K562 (cell line): ENCODE measurements around the gene DLGAP1. TPM values are rescaled to one million over a fixed set of nuclear protein-coding genes. Genes with fewer than 3 reads are reported as not detected.

Experiments
- ATAC-seq: fragments of 200-7000 bp; cut with Tn5 transposase; 3 replicates; pipeline ENCODE4 v1.9.1; 2020; ENCODE audit warnings: moderate library complexity
- BruUV-seq: library from RNA; stranded (reverse); fragments of 400-500 nt; replicated peaks from 2 replicates; lab custom pipeline; 2021; lab: Mats Ljungman, UMichigan
- CTCF ChIA-PET: fragments of 300-600 bp; formaldehyde crosslinking; extraction: SDS; loops from one replicate; lab custom pipeline; 2021; ENCODE audit warnings: low intra/inter-chr PET ratio; lab: Yijun Ruan, JAX
- POLR2A ChIA-PET: fragments of 300-600, 350-650 bp; sonication (Branson Sonifier 250); formaldehyde crosslinking; extraction: SDS; loops from one replicate; lab custom pipeline; 2021; ENCODE audit warnings: antibody characterized with exemption, inconsistent platforms; lab: Yijun Ruan, JAX
- DNase-seq, 4 experiments: peaks; one replicate each; pipeline versions ENCODE4 v3.0.0 to v3.0.0-alpha.2; 2011 to 2018; ENCODE audit warnings: low spot score in 3 of 4, mixed read lengths in 3 of 4; ENCODE audit errors: extremely low read depth in 1 of 4
- FAIRE-seq: peaks from 2 replicates; lab custom pipeline; 2011; peaks lifted over from hg19 to GRCh38; lab: Jason Lieb, UNC
- H2AFZ ChIP-seq: 2 replicates; pipeline ENCODE4 v1.6.0; 2011; ENCODE audit warnings: low read depth, low read length, control low read depth, inconsistent platforms
- H3K27ac ChIP-seq: fragments of 200-600 bp; 3 replicates; pipeline ENCODE4 v1.8.0; 2011; ENCODE audit warnings: low read depth, mild to moderate bottlenecking, control low read depth, inconsistent platforms, low read length, moderate library complexity, mixed read lengths; ENCODE audit errors: extremely low read depth
- H3K27me3 ChIP-seq, 2 experiments: fragments of 300-600 bp in 1 of 2; 2 replicates in 1 of 2; 3 replicates in 1 of 2; pipeline versions ENCODE4 v1.6.0 to v1.8.0; 2011; ENCODE audit warnings: inconsistent platforms in 2 of 2, low read length in 2 of 2, mild to moderate bottlenecking in 1 of 2, mixed read lengths in 1 of 2, moderate library complexity in 1 of 2; ENCODE audit not compliant: control insufficient read depth in 2 of 2, insufficient read depth in 2 of 2
- H3K36me3 ChIP-seq: fragments of 300-600 bp; 3 replicates; pipeline ENCODE4 v1.8.0; 2011; ENCODE audit warnings: mild to moderate bottlenecking, low read length, inconsistent platforms; ENCODE audit not compliant: control insufficient read depth, insufficient read depth
- H3K4me1 ChIP-seq, 2 experiments: fragments of 200-600 bp in 1 of 2; replicated peaks in 1 of 2; 2 replicates in 1 of 2; 3 replicates in 1 of 2; pipeline versions ENCODE4 v1.5.1 to v1.8.0; 2011; ENCODE audit warnings: inconsistent platforms in 2 of 2, low read length in 2 of 2, mild to moderate bottlenecking in 1 of 2, mixed read lengths in 1 of 2, moderate library complexity in 1 of 2; ENCODE audit not compliant: control insufficient read depth in 2 of 2, insufficient read depth in 2 of 2
- H3K4me2 ChIP-seq: 2 replicates; pipeline ENCODE4 v1.6.1; 2011; ENCODE audit warnings: low read length, control low read depth, inconsistent platforms, mixed read lengths; ENCODE audit not compliant: insufficient read depth
- H3K4me3 ChIP-seq: fragments of 200-600 bp; sonication (generic), shearing (Covaris generic); 2 replicates; pipeline ENCODE4 v1.5.1; 2016; ENCODE audit warnings: control low read depth, inconsistent platforms
- H3K79me2 ChIP-seq: fragments of 200-600 bp; 3 replicates; pipeline ENCODE4 v1.8.0; 2011; ENCODE audit warnings: low read length, inconsistent platforms; ENCODE audit not compliant: control insufficient read depth, insufficient read depth
- H3K9ac ChIP-seq, 2 experiments: 2 replicates each; pipeline versions ENCODE4 v1.6.0 to v1.6.1; 2011; ENCODE audit warnings: low read depth in 2 of 2, low read length in 2 of 2, control low read depth in 1 of 2, inconsistent platforms in 1 of 2, mild to moderate bottlenecking in 1 of 2, mixed read lengths in 1 of 2; ENCODE audit not compliant: insufficient read depth in 1 of 2
- H3K9me1 ChIP-seq: one replicate; pipeline ENCODE4 v1.6.0; 2011; ENCODE audit warnings: inconsistent platforms, mild to moderate bottlenecking, low read length, moderate library complexity; ENCODE audit not compliant: control insufficient read depth, insufficient read depth
- H3K9me3 ChIP-seq: replicated peaks from 2 replicates; pipeline ENCODE4 v1.5.1; 2011; ENCODE audit warnings: low read depth, low read length, inconsistent platforms; ENCODE audit not compliant: control insufficient read depth, insufficient read depth
- H4K20me1 ChIP-seq: replicated peaks from 2 replicates; pipeline ENCODE4 v1.6.1; 2011; ENCODE audit warnings: low read length, inconsistent platforms, mixed read lengths; ENCODE audit not compliant: control insufficient read depth, insufficient read depth
- ARID2 ChIP-seq: fragments of 450-650 bp; IDR thresholded peaks from 2 replicates; pipeline ENCODE4 v1.6.1; 2017; ENCODE audit warnings: antibody characterized with exemption, mild to moderate bottlenecking
- ELF4 ChIP-seq: fragments of 450-650 bp; formaldehyde crosslinking; IDR thresholded peaks from 2 replicates; pipeline ENCODE4 v1.4.0; 2022; ENCODE audit warnings: missing genetic modification characterization
- MTA1 ChIP-seq: fragments of 450-650 bp; IDR thresholded peaks from 2 replicates; pipeline ENCODE4 v1.6.1; 2017; ENCODE audit warnings: borderline replicate concordance
- TAF1 ChIP-seq: IDR thresholded peaks from 2 replicates; pipeline ENCODE4 v1.6.1; 2011; ENCODE audit warnings: mild to moderate bottlenecking, low read length, moderate library complexity; ENCODE audit not compliant: insufficient read depth, control insufficient read depth, severe bottlenecking; ENCODE audit errors: extremely low read depth
- ZNF165 ChIP-seq: fragments of 250-450 bp; sonication (Bioruptor Pico); IDR thresholded peaks from 2 replicates; pipeline ENCODE4 v1.4.0; 2020; ENCODE audit warnings: borderline replicate concordance
- WGBS: fragments of 100-300 bp; shearing (Covaris generic); methylation state at CpG from one replicate; pipeline ENCODE4 v1.1.6; 2016; ENCODE audit warnings: low coverage, mixed read lengths; ENCODE audit not compliant: insufficient coverage; ENCODE audit errors: missing lambda C conversion rate; 5-methylcytosine and 5-hydroxymethylcytosine counted together
- in situ Hi-C: fragments of 300-500 bp; cut with MboI; formaldehyde crosslinking; loops from 4 replicates; pipeline ENCODE4 v1.15.0; 2018; ENCODE audit warnings: inconsistent platforms, mixed read lengths
- intact Hi-C: fragments of 100-400 bp; cut with micrococcal nuclease; formaldehyde crosslinking; loops from 2 replicates; pipeline ENCODE4 v1.14.2; 2022
- polyA plus RNA-seq, 8 experiments: library from polyadenylated mRNA; depleted of rRNA in 4 of 8; stranded (reverse) in 5 of 8; unstranded in 3 of 8; fragments of >200 nt; fragmentation: Nextera tagmentation in 2 of 8; fragmentation: Illumina TruSeq in 1 of 8; extraction: Ambion mirVana in 2 of 8; extraction: Trizol in 1 of 8; gene quantifications; 2 replicates each; pipeline versions ENCODE4 v1.2.1 to v1.2.3, GENCODE V29; 2011 to 2014; ENCODE audit warnings: inconsistent platforms in 1 of 8, missing spikeins in 1 of 8
- total RNA-seq, 7 experiments: library from RNA; depleted of rRNA in 6 of 7; stranded (reverse); fragments of >200 nt in 6 of 7; fragmentation: Illumina TruSeq in 2 of 7; extraction: Trizol in 2 of 7; gene quantifications; 2 replicates each; pipeline versions ENCODE4 v1.2.1 to v1.2.3, GENCODE V29; 2011 to 2021; ENCODE audit warnings: low replicate concordance in 1 of 7
- TF ChIP-seq, protein P1 (sequence below): fragments of 450-650 bp; IDR thresholded peaks from 2 replicates; pipeline ENCODE4 v1.6.1; 2016; ENCODE audit warnings: mild to moderate bottlenecking, moderate library complexity
- TF ChIP-seq, protein P2 (sequence below): fragments of 450-650 bp; IDR thresholded peaks from 2 replicates; pipeline ENCODE4 v1.6.1; 2014; ENCODE audit warnings: low read depth, mild to moderate bottlenecking, moderate library complexity, borderline replicate concordance

The DLGAP1 gene
- total and polyA plus RNA-seq, 9 of the 15 experiments (the other 6 are each of a cell fraction or from before 2014, with no cell fraction given): 0.04 to 0.22 (median 0.08) TPM

DNA sequence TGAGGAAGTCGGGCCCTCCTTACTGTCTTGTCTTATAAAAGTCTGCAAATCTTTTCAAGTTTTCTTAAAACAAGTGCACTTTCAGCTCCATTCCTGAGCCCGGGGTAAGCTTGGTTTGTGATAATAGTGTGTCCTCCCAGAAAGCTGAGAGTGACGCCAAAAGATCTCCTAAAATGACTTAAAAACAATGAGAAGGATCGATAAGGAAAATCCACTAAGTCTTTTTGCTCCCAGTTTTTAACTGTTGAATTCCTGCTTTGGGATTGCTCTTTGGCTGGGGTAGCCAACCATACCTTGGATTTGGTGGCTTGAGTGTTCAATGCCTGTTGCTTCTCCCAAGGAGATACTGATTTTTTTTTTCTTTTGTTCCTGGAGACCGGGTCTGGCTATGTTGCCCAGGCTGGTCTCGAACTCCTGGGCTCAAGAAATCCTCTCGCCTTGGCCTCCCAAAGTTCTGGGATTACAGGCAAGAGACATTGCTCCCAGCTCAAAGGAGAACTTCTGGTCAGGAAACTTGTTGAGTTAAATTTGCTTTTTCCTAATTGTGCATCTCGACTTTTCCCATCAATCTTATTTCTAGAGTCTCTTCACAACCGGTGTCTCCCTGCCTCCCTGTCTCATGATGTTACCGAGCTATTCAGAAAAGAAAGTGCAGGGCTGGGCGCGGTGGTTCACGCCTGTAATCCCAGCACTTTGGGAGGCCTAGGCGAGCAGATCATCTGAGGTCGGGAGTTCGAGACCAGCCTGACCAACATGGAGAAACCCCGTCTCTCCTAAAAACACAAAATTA, 1002.2 kb downstream of the DLGAP1 start:
- POLR2A ChIA-PET: interaction anchor here (0.6 to 6.6 kb wide), 27 partner anchors 9 to 479 kb away, joined by 3 to 44 read pairs (median 4); no protein-coding TSS in a partner anchor
- ATAC-seq (no peak), FAIRE-seq (no peak), DNase-seq (peak in 1 of 4 experiments; percentile 48)
- intact Hi-C loops: no loop called here
- Histone ChIP-seq H4K20me1 (peaks cover 14% of the 10 kb centered on the region), H3K4me2 (peak overlapping the region; percentile 99), H3K4me1 (peaks cover 2 to 29% of the 10 kb centered on the region in 2 experiments), H3K9me1 (no peaks in the 10 kb centered on the region), H3K27me3 (no peaks in the 10 kb centered on the region), H3K4me3 (peak overlapping the region; percentile 87), H3K79me2 (peaks cover 96% of the 10 kb centered on the region), H3K27ac (peak overlapping the region; percentile 86), H3K9me3 (no peaks in the 10 kb centered on the region), H3K36me3 (peaks cover 34% of the 10 kb centered on the region), H2AFZ (0 out of 2 replicates have a peak overlapping the region, but pooled peaks have one; percentile 15), H3K9ac (peak overlapping the region; percentile 92 to 95)
- WGBS: 2% methylated on average over 17 of the region's 17 CpGs
- CTCF ChIA-PET: interaction anchor here (2.4 to 3.2 kb wide), 2 partner anchors 133 to 172 kb away, joined by 7 to 42 read pairs; no protein-coding TSS in a partner anchor
- no TSS peak for BruUV-seq
- in situ Hi-C loops: loop anchor here (5.0 to 10.0 kb wide), 4 partner anchors 144 to 518 kb away; no protein-coding TSS in a partner anchor
- TF ChIP-seq TAF1 (peak; percentile 13), ELF4 (CRISPR knock-in tag) (no peak), MTA1 (no peak), ZNF165 (CRISPR knock-in tag) (no peak), ARID2 (no peak)
- TF ChIP-seq, protein P1, sequence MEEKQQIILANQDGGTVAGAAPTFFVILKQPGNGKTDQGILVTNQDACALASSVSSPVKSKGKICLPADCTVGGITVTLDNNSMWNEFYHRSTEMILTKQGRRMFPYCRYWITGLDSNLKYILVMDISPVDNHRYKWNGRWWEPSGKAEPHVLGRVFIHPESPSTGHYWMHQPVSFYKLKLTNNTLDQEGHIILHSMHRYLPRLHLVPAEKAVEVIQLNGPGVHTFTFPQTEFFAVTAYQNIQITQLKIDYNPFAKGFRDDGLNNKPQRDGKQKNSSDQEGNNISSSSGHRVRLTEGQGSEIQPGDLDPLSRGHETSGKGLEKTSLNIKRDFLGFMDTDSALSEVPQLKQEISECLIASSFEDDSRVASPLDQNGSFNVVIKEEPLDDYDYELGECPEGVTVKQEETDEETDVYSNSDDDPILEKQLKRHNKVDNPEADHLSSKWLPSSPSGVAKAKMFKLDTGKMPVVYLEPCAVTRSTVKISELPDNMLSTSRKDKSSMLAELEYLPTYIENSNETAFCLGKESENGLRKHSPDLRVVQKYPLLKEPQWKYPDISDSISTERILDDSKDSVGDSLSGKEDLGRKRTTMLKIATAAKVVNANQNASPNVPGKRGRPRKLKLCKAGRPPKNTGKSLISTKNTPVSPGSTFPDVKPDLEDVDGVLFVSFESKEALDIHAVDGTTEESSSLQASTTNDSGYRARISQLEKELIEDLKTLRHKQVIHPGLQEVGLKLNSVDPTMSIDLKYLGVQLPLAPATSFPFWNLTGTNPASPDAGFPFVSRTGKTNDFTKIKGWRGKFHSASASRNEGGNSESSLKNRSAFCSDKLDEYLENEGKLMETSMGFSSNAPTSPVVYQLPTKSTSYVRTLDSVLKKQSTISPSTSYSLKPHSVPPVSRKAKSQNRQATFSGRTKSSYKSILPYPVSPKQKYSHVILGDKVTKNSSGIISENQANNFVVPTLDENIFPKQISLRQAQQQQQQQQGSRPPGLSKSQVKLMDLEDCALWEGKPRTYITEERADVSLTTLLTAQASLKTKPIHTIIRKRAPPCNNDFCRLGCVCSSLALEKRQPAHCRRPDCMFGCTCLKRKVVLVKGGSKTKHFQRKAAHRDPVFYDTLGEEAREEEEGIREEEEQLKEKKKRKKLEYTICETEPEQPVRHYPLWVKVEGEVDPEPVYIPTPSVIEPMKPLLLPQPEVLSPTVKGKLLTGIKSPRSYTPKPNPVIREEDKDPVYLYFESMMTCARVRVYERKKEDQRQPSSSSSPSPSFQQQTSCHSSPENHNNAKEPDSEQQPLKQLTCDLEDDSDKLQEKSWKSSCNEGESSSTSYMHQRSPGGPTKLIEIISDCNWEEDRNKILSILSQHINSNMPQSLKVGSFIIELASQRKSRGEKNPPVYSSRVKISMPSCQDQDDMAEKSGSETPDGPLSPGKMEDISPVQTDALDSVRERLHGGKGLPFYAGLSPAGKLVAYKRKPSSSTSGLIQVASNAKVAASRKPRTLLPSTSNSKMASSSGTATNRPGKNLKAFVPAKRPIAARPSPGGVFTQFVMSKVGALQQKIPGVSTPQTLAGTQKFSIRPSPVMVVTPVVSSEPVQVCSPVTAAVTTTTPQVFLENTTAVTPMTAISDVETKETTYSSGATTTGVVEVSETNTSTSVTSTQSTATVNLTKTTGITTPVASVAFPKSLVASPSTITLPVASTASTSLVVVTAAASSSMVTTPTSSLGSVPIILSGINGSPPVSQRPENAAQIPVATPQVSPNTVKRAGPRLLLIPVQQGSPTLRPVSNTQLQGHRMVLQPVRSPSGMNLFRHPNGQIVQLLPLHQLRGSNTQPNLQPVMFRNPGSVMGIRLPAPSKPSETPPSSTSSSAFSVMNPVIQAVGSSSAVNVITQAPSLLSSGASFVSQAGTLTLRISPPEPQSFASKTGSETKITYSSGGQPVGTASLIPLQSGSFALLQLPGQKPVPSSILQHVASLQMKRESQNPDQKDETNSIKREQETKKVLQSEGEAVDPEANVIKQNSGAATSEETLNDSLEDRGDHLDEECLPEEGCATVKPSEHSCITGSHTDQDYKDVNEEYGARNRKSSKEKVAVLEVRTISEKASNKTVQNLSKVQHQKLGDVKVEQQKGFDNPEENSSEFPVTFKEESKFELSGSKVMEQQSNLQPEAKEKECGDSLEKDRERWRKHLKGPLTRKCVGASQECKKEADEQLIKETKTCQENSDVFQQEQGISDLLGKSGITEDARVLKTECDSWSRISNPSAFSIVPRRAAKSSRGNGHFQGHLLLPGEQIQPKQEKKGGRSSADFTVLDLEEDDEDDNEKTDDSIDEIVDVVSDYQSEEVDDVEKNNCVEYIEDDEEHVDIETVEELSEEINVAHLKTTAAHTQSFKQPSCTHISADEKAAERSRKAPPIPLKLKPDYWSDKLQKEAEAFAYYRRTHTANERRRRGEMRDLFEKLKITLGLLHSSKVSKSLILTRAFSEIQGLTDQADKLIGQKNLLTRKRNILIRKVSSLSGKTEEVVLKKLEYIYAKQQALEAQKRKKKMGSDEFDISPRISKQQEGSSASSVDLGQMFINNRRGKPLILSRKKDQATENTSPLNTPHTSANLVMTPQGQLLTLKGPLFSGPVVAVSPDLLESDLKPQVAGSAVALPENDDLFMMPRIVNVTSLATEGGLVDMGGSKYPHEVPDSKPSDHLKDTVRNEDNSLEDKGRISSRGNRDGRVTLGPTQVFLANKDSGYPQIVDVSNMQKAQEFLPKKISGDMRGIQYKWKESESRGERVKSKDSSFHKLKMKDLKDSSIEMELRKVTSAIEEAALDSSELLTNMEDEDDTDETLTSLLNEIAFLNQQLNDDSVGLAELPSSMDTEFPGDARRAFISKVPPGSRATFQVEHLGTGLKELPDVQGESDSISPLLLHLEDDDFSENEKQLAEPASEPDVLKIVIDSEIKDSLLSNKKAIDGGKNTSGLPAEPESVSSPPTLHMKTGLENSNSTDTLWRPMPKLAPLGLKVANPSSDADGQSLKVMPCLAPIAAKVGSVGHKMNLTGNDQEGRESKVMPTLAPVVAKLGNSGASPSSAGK: no peak
- TF ChIP-seq, protein P2, sequence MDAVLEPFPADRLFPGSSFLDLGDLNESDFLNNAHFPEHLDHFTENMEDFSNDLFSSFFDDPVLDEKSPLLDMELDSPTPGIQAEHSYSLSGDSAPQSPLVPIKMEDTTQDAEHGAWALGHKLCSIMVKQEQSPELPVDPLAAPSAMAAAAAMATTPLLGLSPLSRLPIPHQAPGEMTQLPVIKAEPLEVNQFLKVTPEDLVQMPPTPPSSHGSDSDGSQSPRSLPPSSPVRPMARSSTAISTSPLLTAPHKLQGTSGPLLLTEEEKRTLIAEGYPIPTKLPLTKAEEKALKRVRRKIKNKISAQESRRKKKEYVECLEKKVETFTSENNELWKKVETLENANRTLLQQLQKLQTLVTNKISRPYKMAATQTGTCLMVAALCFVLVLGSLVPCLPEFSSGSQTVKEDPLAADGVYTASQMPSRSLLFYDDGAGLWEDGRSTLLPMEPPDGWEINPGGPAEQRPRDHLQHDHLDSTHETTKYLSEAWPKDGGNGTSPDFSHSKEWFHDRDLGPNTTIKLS: no peak
